Type B pancreatic cell (in vitro differentiated cells): Measurements from ENCODE around the gene RBMY1J. TPM values are rescaled to one million over a fixed set of nuclear protein-coding genes. Genes with fewer than 3 reads are reported as not detected.
"Not testable (repeated sequence)": the region's sequence is repeated elsewhere in the genome, so short reads cannot be mapped to it uniquely, and the experiment has no call there.

Experiments used
- DNase-seq: peaks from one replicate; pipeline ENCODE4 v3.0.0; 2021; ENCODE audit warnings: mixed read lengths; ENCODE audit not compliant: unreplicated experiment; ENCODE audit errors: extremely low spot score
- H3K27ac Mint-ChIP-seq: 2 replicates; pipeline ENCODE4 v1.8.0; 2021; ENCODE audit warnings: mild to moderate bottlenecking, mixed read lengths
- H3K27me3 Mint-ChIP-seq: 2 replicates; pipeline ENCODE4 v1.8.0; 2021; ENCODE audit warnings: mixed read lengths
- H3K36me3 Mint-ChIP-seq: 2 replicates; pipeline ENCODE4 v1.8.0; 2021; ENCODE audit warnings: mixed read lengths
- H3K4me1 Mint-ChIP-seq: one replicate; pipeline ENCODE4 v1.8.0; 2021; ENCODE audit warnings: mixed read lengths; ENCODE audit not compliant: unreplicated experiment
- H3K4me3 Mint-ChIP-seq: 2 replicates; pipeline ENCODE4 v1.8.0; 2021; ENCODE audit warnings: mild to moderate bottlenecking, mixed read lengths
- H3K9me3 Mint-ChIP-seq: 2 replicates; pipeline ENCODE4 v1.8.0; 2021; ENCODE audit warnings: mixed read lengths
- long read RNA-seq: library from polyadenylated mRNA; unstranded; transcript quantifications from one replicate; pipeline ENCODE4 v2.0.0, GENCODE V29; 2020
- total RNA-seq: library from RNA; stranded (reverse); gene quantifications from 2 replicates; pipeline ENCODE4 v1.2.1, GENCODE V29; 2021; ENCODE audit warnings: low replicate concordance
- TF ChIP-seq, protein P1 (sequence below): fragments of 200-600 bp; sonication (generic); conservative IDR thresholded peaks from 2 replicates; pipeline ENCODE4 v1.5.0; 2021; ENCODE audit warnings: antibody characterized with exemption, mild to moderate bottlenecking

The RBMY1J gene
- not detected in 2 replicates for total RNA-seq
- long read RNA-seq = 0 reads

DNA sequence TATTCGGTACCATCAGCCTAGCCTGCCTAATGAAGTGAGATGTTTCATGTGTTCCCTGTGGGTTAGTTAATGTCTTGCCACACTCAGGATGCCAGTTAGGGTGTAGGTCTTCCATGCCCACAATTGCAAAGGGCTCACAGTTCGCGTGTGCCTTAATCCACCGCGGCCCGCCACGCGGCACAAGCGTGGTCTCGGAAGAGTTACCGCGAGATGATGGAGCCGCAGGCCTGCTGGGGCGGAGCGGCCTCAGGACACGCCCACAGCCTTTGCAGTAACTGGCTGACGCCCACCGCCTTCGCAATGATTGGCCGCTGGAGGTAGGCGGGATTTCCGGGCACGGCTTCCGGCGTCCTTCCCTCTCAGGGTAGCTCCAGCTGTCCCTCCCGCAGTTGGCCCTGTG, at the start of gene RBMY1J:
Gene RBMY1J (plus strand): TSS at position 301 of the 400 bp plus-strand sequence. CDS start 2,038 bp downstream, outside the sequence.
- not testable (repeated sequence) for H3K36me3 Mint-ChIP-seq, H3K27ac Mint-ChIP-seq, H3K9me3 Mint-ChIP-seq, H3K4me1 Mint-ChIP-seq, H3K27me3 Mint-ChIP-seq, H3K4me3 Mint-ChIP-seq, DNase-seq

DNA sequence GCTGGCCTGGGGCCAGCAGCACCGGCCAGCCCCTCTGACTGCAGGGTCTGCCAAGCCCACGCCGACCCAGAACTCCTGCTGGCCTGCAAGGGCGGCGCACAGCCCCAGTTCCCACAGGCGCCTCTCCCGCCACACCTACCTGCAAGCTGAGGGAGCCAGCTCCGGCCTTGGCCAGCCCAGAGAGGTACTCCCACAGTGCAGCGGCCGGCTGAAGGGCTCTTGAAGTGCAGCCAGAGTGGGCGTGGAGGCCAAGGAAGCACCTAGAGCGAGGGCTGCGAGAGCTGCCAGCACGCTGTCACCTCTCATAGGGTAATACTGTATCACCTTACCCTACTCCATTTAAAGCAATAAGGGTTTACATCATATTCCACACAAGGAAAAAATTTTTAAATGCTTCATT, 35.8 kb upstream of the RBMY1J start:
- TF ChIP-seq, protein P1, sequence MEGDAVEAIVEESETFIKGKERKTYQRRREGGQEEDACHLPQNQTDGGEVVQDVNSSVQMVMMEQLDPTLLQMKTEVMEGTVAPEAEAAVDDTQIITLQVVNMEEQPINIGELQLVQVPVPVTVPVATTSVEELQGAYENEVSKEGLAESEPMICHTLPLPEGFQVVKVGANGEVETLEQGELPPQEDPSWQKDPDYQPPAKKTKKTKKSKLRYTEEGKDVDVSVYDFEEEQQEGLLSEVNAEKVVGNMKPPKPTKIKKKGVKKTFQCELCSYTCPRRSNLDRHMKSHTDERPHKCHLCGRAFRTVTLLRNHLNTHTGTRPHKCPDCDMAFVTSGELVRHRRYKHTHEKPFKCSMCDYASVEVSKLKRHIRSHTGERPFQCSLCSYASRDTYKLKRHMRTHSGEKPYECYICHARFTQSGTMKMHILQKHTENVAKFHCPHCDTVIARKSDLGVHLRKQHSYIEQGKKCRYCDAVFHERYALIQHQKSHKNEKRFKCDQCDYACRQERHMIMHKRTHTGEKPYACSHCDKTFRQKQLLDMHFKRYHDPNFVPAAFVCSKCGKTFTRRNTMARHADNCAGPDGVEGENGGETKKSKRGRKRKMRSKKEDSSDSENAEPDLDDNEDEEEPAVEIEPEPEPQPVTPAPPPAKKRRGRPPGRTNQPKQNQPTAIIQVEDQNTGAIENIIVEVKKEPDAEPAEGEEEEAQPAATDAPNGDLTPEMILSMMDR = no peak

DNA sequence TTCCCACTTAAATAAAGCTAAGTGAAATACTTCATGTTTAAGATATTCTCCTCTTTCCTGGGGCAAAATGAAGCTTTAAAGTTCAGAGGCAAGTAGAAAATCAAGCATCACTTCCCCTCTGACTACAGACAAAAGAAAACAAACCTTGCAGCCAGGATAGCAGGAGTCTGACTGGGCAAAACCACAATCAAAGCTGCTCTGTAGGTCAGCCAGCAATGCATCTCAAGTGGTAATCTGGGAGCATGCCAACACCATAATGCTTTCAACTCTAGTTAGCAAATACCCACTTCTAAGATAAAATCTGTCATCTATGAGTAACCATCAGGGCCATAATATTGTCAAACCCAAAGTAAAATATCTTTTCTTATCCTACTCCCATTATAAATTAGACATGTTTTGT, 32.6 kb upstream of the RBMY1J start:
- Mint-ChIP-seq H3K4me3 (no peak overlapping the region), H3K27ac (no peak overlapping the region), H3K4me1 (no peaks in the 10 kb centered on the region), H3K27me3 (no peaks in the 10 kb centered on the region), H3K9me3 (no peaks in the 10 kb centered on the region), H3K36me3 (no peaks in the 10 kb centered on the region)
- DNase-seq = no peak
- TF ChIP-seq, protein P1 = no peak

More for the DNA sequence above, 35.8 kb upstream of the RBMY1J start:
- Mint-ChIP-seq H3K4me3 (no peak overlapping the region), H3K27ac (no peak overlapping the region), H3K36me3 (no peaks in the 10 kb centered on the region), H3K4me1 (no peaks in the 10 kb centered on the region), H3K27me3 (no peaks in the 10 kb centered on the region), H3K9me3 (no peaks in the 10 kb centered on the region)
- no peak for DNase-seq

DNA sequence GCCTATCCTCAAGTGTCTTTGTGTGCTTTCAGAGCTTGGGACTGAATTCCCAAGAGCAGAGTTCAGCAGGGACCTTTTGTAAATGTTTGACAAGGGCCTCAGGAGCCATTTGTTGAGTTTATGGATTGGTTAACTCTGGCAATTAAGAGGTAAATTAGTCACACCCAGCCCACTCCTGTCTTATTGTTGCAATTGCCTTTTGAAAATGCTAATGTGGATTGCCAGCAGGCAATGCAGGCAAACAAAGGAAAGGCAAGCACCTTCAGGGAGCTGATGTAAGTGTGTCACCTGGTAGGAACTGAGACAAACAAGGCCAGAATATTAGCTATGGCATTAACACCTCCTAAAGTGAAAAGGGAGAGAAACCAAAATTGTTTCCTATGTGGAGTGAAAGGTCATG, 29.7 kb upstream of the RBMY1J start:
- Mint-ChIP-seq H3K27me3 (no peaks in the 10 kb centered on the region), H3K36me3 (no peaks in the 10 kb centered on the region), H3K9me3 (no peaks in the 10 kb centered on the region), H3K4me3 (no peak overlapping the region), H3K4me1 (no peaks in the 10 kb centered on the region), H3K27ac (no peak overlapping the region)
- TF ChIP-seq, protein P1 = no peak
- DNase-seq = no peak

DNA sequence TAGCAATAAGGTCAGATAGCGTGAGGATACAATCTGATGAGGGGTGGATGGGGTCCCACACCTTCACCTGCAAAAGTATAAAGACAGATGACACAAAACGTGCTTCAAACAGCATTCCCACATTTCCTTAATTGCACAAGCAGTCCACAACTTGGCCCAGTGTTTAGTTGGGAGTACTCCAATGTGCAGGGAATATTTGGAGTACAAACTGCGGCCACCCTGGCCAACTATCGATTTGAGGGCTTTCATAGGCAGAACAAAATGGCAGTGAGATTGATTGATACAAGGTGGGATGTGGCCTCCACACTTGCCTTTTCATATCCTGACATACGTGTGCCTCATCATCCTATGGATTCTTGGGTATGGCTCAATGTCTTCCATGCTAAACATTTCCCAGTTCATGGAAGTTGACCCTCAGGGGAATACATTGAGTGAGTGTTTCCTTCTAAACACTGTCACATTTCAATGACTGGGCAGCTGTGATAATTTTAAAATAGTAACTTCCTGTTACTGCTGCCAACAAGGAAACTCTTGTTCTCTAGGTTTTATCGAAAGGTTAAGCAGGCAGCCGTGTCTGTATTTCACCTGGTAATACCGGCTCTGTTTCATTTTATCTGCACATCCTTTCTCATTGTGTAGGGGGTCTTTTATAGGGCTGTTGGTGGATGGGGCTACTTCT, 41.6 kb downstream of the RBMY1J start:
- H3K4me3 Mint-ChIP-seq, H3K4me1 Mint-ChIP-seq, H3K27me3 Mint-ChIP-seq, DNase-seq, H3K9me3 Mint-ChIP-seq, H3K36me3 Mint-ChIP-seq, H3K27ac Mint-ChIP-seq: not testable (repeated sequence)

DNA sequence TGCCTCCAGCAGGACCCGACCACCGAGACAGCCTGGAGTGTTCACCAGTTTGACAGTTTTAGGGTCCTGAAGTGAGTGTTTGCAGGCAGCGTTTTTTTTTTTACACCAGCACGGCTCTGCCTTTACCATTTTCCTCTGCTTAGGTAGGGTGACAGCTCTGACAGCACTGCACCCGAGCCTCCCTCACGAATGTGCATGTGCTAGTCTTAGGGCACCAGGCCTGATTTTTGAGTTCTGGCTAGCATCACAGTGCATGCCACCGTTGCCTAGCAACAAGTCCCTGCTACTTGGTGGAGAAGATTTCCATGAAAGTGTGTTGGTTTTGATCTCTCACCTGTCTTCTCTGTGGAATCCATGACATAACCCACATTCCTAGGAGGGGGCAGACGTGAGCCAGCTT, 52.3 kb downstream of the RBMY1J start:
- not testable (repeated sequence) for H3K27me3 Mint-ChIP-seq, H3K27ac Mint-ChIP-seq, H3K9me3 Mint-ChIP-seq, H3K4me3 Mint-ChIP-seq, DNase-seq, H3K4me1 Mint-ChIP-seq, H3K36me3 Mint-ChIP-seq

DNA sequence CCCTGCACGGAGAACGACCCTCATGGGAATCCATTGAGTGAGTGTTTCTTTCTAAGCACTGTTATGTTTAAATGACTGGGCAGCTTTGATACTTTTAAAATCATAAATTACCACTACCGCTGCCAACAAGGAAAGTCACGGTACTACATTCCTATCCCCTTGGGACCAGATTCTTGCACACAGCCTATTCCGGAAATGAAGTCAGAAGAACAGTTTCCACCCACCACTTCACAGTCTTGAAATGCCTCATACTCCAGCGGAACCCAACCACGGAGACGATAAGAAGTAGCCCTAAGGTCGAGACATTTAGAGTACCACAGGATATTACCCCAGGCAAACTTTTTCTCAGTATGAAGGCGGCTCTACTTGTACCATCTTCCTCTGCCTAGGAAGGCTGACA, 58.8 kb downstream of the RBMY1J start:
- not testable (repeated sequence) for H3K9me3 Mint-ChIP-seq, H3K36me3 Mint-ChIP-seq, H3K4me1 Mint-ChIP-seq, H3K27ac Mint-ChIP-seq, H3K4me3 Mint-ChIP-seq, DNase-seq, H3K27me3 Mint-ChIP-seq

Other genes with a start within 250 kb of the RBMY1J start
- gene RBMY1F, start 220.5 kb upstream of the RBMY1J start, total RNA-seq = not detected in 2 replicates